Activated CD4-positive, alpha-beta T cell treated with anti-CD3 and anti-CD28 coated beads, Interleukin-2, amount 10 ng/mL, durations not matched to agents 24 days and 14 days (primary cell): Measurements from ENCODE around the gene SEC24D. TPM values are rescaled to one million over a fixed set of nuclear protein-coding genes. Genes with fewer than 3 reads are reported as not detected.

Experiments
- DNase-seq: peaks from one replicate; pipeline ENCODE4 v3.0.0; 2022
- H3K27ac Mint-ChIP-seq: one replicate; pipeline ENCODE4 v1.8.0; 2022; ENCODE audit warnings: mild to moderate bottlenecking, mixed read lengths
- H3K27me3 Mint-ChIP-seq: one replicate; pipeline ENCODE4 v1.8.0; 2022; ENCODE audit warnings: mixed read lengths
- H3K36me3 Mint-ChIP-seq: one replicate; pipeline ENCODE4 v1.8.0; 2022; ENCODE audit warnings: low read depth, mild to moderate bottlenecking, mixed read lengths
- H3K4me1 Mint-ChIP-seq: one replicate; pipeline ENCODE4 v1.8.0; 2021; ENCODE audit warnings: mixed read lengths
- H3K4me3 Mint-ChIP-seq: one replicate; pipeline ENCODE4 v1.8.0; 2022; ENCODE audit warnings: mild to moderate bottlenecking, moderate library complexity, mixed read lengths
- H3K9me3 Mint-ChIP-seq: one replicate; pipeline ENCODE4 v1.8.0; 2021; ENCODE audit warnings: mixed read lengths
- intact Hi-C: fragments of 100-400 bp; cut with micrococcal nuclease; formaldehyde crosslinking; loops from one replicate; pipeline ENCODE4 v1.15.1; 2023
- total RNA-seq: library from RNA; stranded (reverse); gene quantifications from 2 replicates; pipeline ENCODE4 v1.2.3, GENCODE V29; 2022

SEC24D gene
- total RNA-seq, 1 donor from 2014 or later: 43.9 TPM

DNA sequence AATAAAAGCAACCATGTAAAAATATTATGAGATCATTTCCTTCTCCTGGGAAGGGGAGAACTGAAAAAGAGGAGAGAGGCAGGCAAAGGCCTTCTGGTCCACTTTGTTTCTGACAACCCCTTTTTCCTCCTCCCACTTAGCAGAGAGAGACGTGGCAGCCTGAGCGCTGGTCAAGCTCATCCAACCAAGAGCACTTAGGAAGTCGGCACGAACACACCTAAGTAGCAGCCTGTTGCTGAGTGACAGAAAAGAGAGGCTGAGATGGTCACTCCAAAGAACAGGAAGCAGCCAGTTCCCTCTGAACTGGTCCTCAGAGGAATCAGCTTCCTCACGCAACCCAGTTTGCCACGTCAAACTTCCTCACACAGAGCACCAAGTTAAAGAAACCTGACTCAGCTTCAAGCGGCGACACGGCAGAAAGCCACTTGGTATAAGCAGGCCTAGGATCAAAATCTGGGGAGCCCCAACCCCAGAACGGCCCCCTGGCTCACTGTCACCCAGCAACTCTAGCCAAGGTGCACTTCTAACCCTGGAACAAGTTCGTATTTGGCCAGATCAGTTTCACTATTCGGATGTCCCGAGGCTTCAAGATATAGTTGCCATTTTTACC is 861 bp downstream of the SEC24D start:
- intact Hi-C loops: loop anchor here (5.0 to 10.0 kb wide), 3 partner anchors 240 to 558 kb away; partner anchors contain the start of gene USP53
- Mint-ChIP-seq H3K9me3 (no peaks in the 10 kb centered on the region), H3K4me1 (peaks cover 33% of the 10 kb centered on the region), H3K27ac (peak overlapping the region; percentile 91), H3K36me3 (peaks cover 22% of the 10 kb centered on the region), H3K27me3 (peaks cover 4% of the 10 kb centered on the region), H3K4me3 (peak overlapping the region; percentile 94)
- DNase-seq: peak; percentile 85

DNA sequence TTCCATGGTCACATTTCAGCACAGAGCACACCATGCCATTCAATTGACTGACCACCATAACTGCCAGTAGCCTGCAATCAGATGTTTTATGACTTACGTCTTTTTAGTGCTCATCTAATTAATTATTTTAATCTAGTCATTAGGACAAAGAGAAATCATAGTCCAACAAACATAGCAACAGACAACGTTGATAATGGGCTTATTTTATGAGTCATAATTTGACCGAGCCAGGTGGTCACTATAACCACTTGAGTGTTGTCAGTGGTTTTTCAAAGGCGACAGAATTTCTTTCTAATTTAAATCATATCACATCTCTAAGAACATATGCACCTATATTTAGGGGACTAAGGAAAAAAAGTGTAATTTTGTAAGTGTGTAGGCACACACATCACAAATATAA is 1.9 kb downstream of the SEC24D start:
- Mint-ChIP-seq H3K9me3 (no peaks in the 10 kb centered on the region), H3K36me3 (peaks cover 27% of the 10 kb centered on the region), H3K27me3 (no peaks in the 10 kb centered on the region), H3K4me1 (peaks cover 35% of the 10 kb centered on the region), H3K4me3 (peak overlapping the region; percentile 42), H3K27ac (no peak overlapping the region)
- intact Hi-C loops: loop anchor here (10.0 kb wide), 1 partner anchor 239 kb away; no protein-coding TSS in a partner anchor
- peak; percentile 43 for DNase-seq

GRCh38 chr4:118833192-118833820 is 2.6 kb downstream of the SEC24D start:
- Mint-ChIP-seq H3K4me3 (peak overlapping the region; percentile 21), H3K36me3 (peaks cover 33% of the 10 kb centered on the region), H3K9me3 (no peaks in the 10 kb centered on the region), H3K27ac (no peak overlapping the region), H3K27me3 (no peaks in the 10 kb centered on the region), H3K4me1 (peaks cover 40% of the 10 kb centered on the region)
- intact Hi-C loops: loop anchor here (10.0 kb wide), 1 partner anchor 239 kb away; no protein-coding TSS in a partner anchor
- DNase-seq: peak; percentile 50

DNA sequence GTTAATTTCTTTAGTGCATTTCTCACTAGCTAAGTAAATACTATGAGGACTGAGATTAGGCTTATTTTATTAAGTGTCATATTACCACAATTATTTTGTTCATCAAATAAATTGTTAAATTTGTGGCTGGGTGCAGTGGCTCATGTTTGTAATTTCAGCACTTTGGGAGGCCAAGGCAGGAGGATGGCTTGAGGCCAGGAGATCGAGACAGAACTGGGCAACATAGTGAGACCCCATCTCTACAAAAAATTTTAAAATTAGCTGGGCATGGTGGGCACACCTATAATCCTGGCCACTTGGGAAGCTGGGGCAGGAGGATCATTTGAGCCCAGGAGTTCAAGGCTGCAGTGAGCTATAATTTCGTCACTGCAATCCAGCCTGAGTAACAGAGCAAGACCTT is 6.8 kb downstream of the SEC24D start:
- H3K4me1 Mint-ChIP-seq: peaks cover 43% of the 10 kb centered on the region

GRCh38 chr4:118826723-118827444 is 9.0 kb downstream of the SEC24D start:
- Mint-ChIP-seq H3K4me1 (peaks cover 27% of the 10 kb centered on the region), H3K36me3 (peaks cover 45% of the 10 kb centered on the region)
- intact Hi-C loops: no loop called here

More for the DNA sequence above, 6.8 kb downstream of the SEC24D start:
- no peaks in the 10 kb centered on the region for H3K9me3 Mint-ChIP-seq
- no peak overlapping the region for H3K27ac Mint-ChIP-seq
- no peak overlapping the region for H3K4me3 Mint-ChIP-seq
- H3K36me3 Mint-ChIP-seq: peaks cover 48% of the 10 kb centered on the region
- no peaks in the 10 kb centered on the region for H3K27me3 Mint-ChIP-seq
- DNase-seq: peak; percentile 26
- intact Hi-C loops: no loop called here

GRCh38 chr4:118825799-118826198 is 10.1 kb downstream of the SEC24D start:
- H3K4me3 Mint-ChIP-seq: no peak overlapping the region
- no peaks in the 10 kb centered on the region for H3K27me3 Mint-ChIP-seq
- no peaks in the 10 kb centered on the region for H3K9me3 Mint-ChIP-seq
- peaks cover 43% of the 10 kb centered on the region for H3K36me3 Mint-ChIP-seq
- H3K4me1 Mint-ChIP-seq: peaks cover 29% of the 10 kb centered on the region
- intact Hi-C loops: no loop called here
- DNase-seq: no peak
- no peak overlapping the region for H3K27ac Mint-ChIP-seq

More at GRCh38 chr4:118826723-118827444, 9.0 kb downstream of the SEC24D start:
- Mint-ChIP-seq H3K27ac (peak overlapping the region; percentile 64), H3K27me3 (no peaks in the 10 kb centered on the region), H3K9me3 (no peaks in the 10 kb centered on the region), H3K4me3 (no peak overlapping the region)
- DNase-seq: peak; percentile 54

- Mint-ChIP-seq H3K36me3 (peaks cover 36% of the 10 kb centered on the region), H3K27me3 (no peaks in the 10 kb centered on the region), H3K4me1 (peaks cover 24% of the 10 kb centered on the region), H3K27ac (no peak overlapping the region), H3K4me3 (no peak overlapping the region), H3K9me3 (no peaks in the 10 kb centered on the region)
- no peak for DNase-seq
- intact Hi-C loops: no loop called here
Observed at GRCh38 chr4:118824141-118824540, 11.8 kb downstream of the SEC24D start.

GRCh38 chr4:118823471-118823870 is 12.5 kb downstream of the SEC24D start:
- H3K36me3 Mint-ChIP-seq: peaks cover 30% of the 10 kb centered on the region
- intact Hi-C loops: no loop called here
- no peaks in the 10 kb centered on the region for H3K9me3 Mint-ChIP-seq
- no peak overlapping the region for H3K4me3 Mint-ChIP-seq
- no peak for DNase-seq
- no peak overlapping the region for H3K27ac Mint-ChIP-seq
- no peaks in the 10 kb centered on the region for H3K27me3 Mint-ChIP-seq
- H3K4me1 Mint-ChIP-seq: peaks cover 18% of the 10 kb centered on the region

- H3K27me3 Mint-ChIP-seq: no peaks in the 10 kb centered on the region
- no peak overlapping the region for H3K4me3 Mint-ChIP-seq
- peaks cover 12% of the 10 kb centered on the region for H3K4me1 Mint-ChIP-seq
- peaks cover 24% of the 10 kb centered on the region for H3K36me3 Mint-ChIP-seq
- intact Hi-C loops: no loop called here
- H3K27ac Mint-ChIP-seq: no peak overlapping the region
- no peaks in the 10 kb centered on the region for H3K9me3 Mint-ChIP-seq
- DNase-seq: no peak
Observed at GRCh38 chr4:118821590-118822293, 14.2 kb downstream of the SEC24D start.

DNA sequence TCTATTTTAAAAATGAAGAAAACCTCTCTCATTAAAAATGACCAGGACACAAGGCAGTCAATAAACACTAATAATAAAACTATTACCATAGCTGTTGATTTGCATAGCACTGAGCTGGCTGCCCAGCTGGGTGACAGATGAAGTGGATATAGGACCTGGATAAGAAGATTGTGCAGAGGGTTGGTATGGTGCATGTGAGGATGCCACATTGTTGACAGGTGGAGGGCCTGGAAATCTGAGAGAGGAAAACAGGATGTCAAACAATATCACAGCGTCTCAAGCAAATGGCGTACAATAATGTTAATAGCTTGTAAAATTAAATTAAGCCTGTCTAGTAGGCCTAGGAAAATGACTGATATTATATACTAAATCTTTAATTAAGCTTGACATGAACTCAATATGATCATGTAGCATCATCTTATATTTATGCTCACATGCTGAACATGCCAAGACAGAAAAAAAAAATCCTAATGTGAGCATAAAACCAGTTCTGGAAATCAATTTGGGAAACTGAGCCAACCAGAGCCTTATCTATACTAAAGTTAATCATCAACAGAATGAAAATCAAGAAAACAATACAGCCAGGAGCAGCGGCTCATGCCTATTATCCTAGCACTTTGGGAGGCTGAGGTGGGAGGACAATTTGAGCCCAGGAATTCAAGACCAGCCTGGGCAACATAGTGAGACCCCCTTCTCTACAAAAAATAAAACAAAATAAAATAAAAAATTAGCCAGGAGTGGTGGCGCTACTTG is 18.6 kb downstream of the SEC24D start:
- DNase-seq: no peak
- Mint-ChIP-seq H3K4me3 (no peak overlapping the region), H3K4me1 (peaks cover 9% of the 10 kb centered on the region), H3K27me3 (no peaks in the 10 kb centered on the region), H3K36me3 (peaks cover 38% of the 10 kb centered on the region), H3K27ac (no peak overlapping the region), H3K9me3 (no peaks in the 10 kb centered on the region)
- intact Hi-C loops: no loop called here

DNA sequence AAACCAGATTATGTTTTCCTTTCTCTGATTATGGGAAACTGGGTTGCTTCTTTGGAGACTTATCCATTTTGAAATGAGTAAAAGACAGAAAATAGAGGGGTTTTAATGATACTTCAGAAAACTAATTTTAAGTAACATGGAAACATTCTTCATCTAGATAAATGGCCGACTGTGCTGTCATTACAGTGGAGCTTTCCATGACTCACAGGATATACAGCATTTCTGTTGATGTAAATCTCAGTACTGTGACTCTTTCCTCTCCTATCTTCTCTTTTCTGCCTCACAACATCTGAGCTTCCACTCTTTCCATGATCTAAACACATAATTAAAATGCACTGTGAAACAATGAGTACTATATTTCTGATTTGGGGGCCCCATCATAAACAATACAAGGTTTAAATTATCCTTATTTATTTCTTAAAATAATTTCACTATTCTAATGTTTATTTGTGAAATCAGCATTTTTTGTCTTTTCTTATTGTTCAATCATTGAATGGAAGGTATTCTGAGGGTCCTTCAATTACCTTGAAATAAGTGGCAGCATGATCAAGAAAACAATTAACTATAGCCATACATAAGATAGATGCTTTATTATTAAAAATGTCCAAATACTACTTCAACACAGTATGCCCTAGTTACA is 19.3 kb downstream of the SEC24D start:
- H3K9me3 Mint-ChIP-seq: no peaks in the 10 kb centered on the region
- DNase-seq: no peak
- H3K4me3 Mint-ChIP-seq: no peak overlapping the region
- no peaks in the 10 kb centered on the region for H3K27me3 Mint-ChIP-seq
- intact Hi-C loops: no loop called here
- H3K27ac Mint-ChIP-seq: peak overlapping the region; percentile 71
- peaks cover 42% of the 10 kb centered on the region for H3K36me3 Mint-ChIP-seq
- peaks cover 8% of the 10 kb centered on the region for H3K4me1 Mint-ChIP-seq

DNA sequence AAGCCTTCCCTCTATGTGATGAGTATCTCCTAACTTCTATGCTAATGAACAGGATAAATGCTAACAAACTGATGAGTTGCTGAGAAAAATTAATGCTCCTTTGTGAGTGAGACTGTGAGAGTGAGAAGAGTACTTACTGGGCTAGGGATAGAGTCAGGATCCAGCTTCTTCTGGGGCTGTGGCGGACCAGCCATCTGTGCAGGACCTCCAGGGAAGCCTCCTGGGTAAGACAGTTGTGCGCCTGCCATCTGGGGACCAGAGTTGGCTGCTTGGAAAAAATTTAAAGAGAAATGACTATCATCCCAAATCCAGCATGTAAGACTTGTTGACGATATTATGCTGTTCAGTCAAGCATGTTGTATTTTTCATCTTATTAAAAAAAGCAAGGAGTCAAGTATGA is 21.0 kb downstream of the SEC24D start:
- no peak overlapping the region for H3K4me3 Mint-ChIP-seq
- H3K9me3 Mint-ChIP-seq: no peaks in the 10 kb centered on the region
- H3K27ac Mint-ChIP-seq: no peak overlapping the region
- H3K4me1 Mint-ChIP-seq: peaks cover 7% of the 10 kb centered on the region
- DNase-seq: no peak
- peaks cover 51% of the 10 kb centered on the region for H3K36me3 Mint-ChIP-seq
- H3K27me3 Mint-ChIP-seq: no peaks in the 10 kb centered on the region
- intact Hi-C loops: no loop called here

DNA sequence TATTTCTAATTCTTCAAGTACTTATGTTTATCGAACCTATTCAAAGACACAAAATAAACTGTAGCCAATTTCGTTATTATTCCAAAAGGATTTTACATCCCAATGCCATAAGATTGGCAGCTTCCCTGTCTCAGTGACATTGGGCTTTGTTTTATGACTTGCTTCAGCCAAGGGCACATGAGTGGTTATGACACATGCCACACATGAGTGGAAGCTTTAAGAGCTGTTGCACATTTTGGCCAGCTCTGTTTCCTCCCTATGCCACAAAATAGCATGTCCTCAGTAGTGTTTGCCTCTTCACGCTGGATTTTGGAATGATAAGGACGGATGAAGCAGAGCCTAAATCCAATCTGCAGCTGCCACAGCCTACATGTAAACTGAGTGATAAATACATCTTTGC is 21.9 kb downstream of the SEC24D start:
- Mint-ChIP-seq H3K36me3 (peaks cover 57% of the 10 kb centered on the region), H3K4me3 (no peak overlapping the region), H3K4me1 (peaks cover 7% of the 10 kb centered on the region), H3K9me3 (no peaks in the 10 kb centered on the region), H3K27me3 (no peaks in the 10 kb centered on the region), H3K27ac (no peak overlapping the region)
- no peak for DNase-seq
- intact Hi-C loops: no loop called here
